SU-DHL-6 (cell line): Measurements from ENCODE around the gene ZBTB16.

Source experiments
- EZH2phosphoT487 ChIP-seq: fragments of 200-600 bp; sonication (generic), shearing (Covaris generic); conservative IDR thresholded peaks from 2 replicates; pipeline ENCODE4 v1.6.1; 2018; ENCODE audit warnings: mild to moderate bottlenecking, antibody characterized with exemption, low read length, moderate library complexity, mixed read lengths
- TF ChIP-seq, protein P1 (sequence below): fragments of 200-600 bp; sonication (generic); IDR thresholded peaks from one replicate; pipeline ENCODE4 v1.5.1; 2017; ENCODE audit warnings: antibody characterized with exemption, mild to moderate bottlenecking, low read length, moderate library complexity; ENCODE audit not compliant: insufficient read depth, poor library complexity, severe bottlenecking

DNA sequence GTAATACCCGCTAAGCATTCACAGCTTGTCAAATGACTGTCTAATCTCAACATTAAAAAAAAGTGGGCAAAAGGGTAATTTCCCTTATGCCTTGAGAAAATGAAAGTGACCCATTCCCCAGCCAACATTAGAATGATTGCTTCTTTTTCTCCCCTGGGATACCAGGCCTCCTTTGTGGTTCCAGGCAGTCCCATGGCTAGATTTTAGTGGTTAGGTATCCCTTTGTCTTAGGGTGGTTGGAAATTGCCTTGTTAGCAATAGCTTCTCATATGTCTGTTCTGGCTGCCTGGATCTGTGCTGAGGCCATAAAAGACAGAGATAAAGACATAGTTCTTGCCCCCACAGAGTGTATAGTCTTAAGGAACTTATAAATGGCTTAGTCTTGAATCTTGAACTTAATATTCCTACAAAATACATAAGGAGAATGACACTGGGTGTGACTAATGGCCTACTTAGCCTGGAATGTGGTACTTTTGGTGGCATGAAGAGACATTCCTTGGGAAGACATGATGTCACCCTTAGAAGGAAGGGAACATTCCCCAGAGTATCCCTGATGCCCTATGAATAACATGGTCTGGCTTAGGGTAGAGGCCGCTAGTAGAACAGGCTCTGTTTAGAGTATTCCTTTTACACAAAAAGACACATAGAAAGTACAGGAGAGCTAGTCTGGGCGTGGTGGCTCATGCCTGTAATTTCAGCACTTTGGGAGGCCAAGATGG, 90.3 kb downstream of the ZBTB16 start:
- TF ChIP-seq, protein P1, sequence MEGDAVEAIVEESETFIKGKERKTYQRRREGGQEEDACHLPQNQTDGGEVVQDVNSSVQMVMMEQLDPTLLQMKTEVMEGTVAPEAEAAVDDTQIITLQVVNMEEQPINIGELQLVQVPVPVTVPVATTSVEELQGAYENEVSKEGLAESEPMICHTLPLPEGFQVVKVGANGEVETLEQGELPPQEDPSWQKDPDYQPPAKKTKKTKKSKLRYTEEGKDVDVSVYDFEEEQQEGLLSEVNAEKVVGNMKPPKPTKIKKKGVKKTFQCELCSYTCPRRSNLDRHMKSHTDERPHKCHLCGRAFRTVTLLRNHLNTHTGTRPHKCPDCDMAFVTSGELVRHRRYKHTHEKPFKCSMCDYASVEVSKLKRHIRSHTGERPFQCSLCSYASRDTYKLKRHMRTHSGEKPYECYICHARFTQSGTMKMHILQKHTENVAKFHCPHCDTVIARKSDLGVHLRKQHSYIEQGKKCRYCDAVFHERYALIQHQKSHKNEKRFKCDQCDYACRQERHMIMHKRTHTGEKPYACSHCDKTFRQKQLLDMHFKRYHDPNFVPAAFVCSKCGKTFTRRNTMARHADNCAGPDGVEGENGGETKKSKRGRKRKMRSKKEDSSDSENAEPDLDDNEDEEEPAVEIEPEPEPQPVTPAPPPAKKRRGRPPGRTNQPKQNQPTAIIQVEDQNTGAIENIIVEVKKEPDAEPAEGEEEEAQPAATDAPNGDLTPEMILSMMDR = no peak
- no peak for TF ChIP-seq EZH2phosphoT487
